ENCODE results near the gene MEF2A.
"Not testable (repeated sequence)": the region's sequence is repeated elsewhere in the genome, so short reads cannot be mapped to it uniquely, and the experiment has no call there.

The MEF2A gene

GRCh38 chr15:99729920-99730319 lies 164.1 kb downstream of the MEF2A start:
- TF ChIP-seq CTCF (IDR thresholded peaks at IDR 0.05; ENCODE audit: control extremely low read depth, extremely low read depth, low read depth, missing control alignments) = peak; percentile 57
- ChIA-PET POLR2A (no interaction called here), CTCF (interaction anchor here (1.2 to 6.5 kb wide), 5 partner anchors 11 to 458 kb away, joined by 3 to 42 read pairs (median 10); no protein-coding TSS in a partner anchor)
- no peak for DNase-seq (ENCODE audit: extremely low spot score)

GRCh38 chr15:99731336-99732123 lies 165.7 kb downstream of the MEF2A start:
- ChIA-PET POLR2A (no interaction called here), CTCF (interaction anchor here (1.0 to 12.2 kb wide), 7 partner anchors 13 to 477 kb away, joined by 3 to 83 read pairs (median 18); no protein-coding TSS in a partner anchor)
- DNase-seq (ENCODE audit: extremely low spot score) = no peak
- TF ChIP-seq CTCF (IDR thresholded peaks at IDR 0.05; ENCODE audit: control extremely low read depth, extremely low read depth, low read depth, missing control alignments) = no peak

- no peak for DNase-seq (ENCODE audit: extremely low spot score)
- no peak for TF ChIP-seq CTCF (IDR thresholded peaks at IDR 0.05; ENCODE audit: control extremely low read depth, extremely low read depth, low read depth, missing control alignments)
- ChIA-PET POLR2A (interaction anchor here (0.8 to 1.1 kb wide), 3 partner anchors 18 to 627 kb away, joined by 3 to 5 read pairs (median 3); partner anchors contain the start of genes LRRC28 and SYNM), CTCF (interaction anchor here (1.5 to 12.2 kb wide), 7 partner anchors 10 to 478 kb away, joined by 3 to 83 read pairs (median 18); no protein-coding TSS in a partner anchor)
Observed at GRCh38 chr15:99732124-99732750, 166.5 kb downstream of the MEF2A start.

- ChIA-PET POLR2A (interaction anchor here (0.6 to 1.1 kb wide), 4 partner anchors 17 to 1212 kb away, joined by 3 to 5 read pairs (median 3); partner anchors contain the start of genes LRRC28 and SYNM), CTCF (interaction anchor here (0.8 to 12.2 kb wide), 11 partner anchors 8 to 632 kb away, joined by 3 to 83 read pairs (median 5); no protein-coding TSS in a partner anchor)
- TF ChIP-seq CTCF (IDR thresholded peaks at IDR 0.05; ENCODE audit: control extremely low read depth, extremely low read depth, low read depth, missing control alignments) = no peak
- DNase-seq (ENCODE audit: extremely low spot score) = peak; percentile 30
Observed at GRCh38 chr15:99732751-99733267, 167.0 kb downstream of the MEF2A start.

GRCh38 chr15:99733268-99734039 lies 167.7 kb downstream of the MEF2A start, which contains the start of gene LYSMD4:
TSS of gene LYSMD4 (minus strand) at chr15:99733437. CDS start at chr15:99731999, 1,438 bp downstream.
- POLR2A ChIA-PET = interaction anchor here (0.6 to 1.1 kb wide), 5 partner anchors 17 to 1211 kb away, joined by 3 to 5 read pairs (median 3); partner anchors contain the start of genes LRRC28 and SYNM
- CTCF ChIA-PET = interaction anchor here (0.8 to 12.2 kb wide), 11 partner anchors 8 to 633 kb away, joined by 3 to 83 read pairs (median 5); no protein-coding TSS in a partner anchor
- peak; percentile 100 for DNase-seq (ENCODE audit: extremely low spot score)
- no peak for TF ChIP-seq CTCF (IDR thresholded peaks at IDR 0.05; ENCODE audit: control extremely low read depth, extremely low read depth, low read depth, missing control alignments)

- ChIA-PET POLR2A (interaction anchor here (0.7 kb wide), 1 partner anchor 18 kb away, joined by 3 read pairs; no protein-coding TSS in a partner anchor), CTCF (interaction anchor here (1.2 to 12.2 kb wide), 6 partner anchors 9 to 462 kb away, joined by 4 to 83 read pairs (median 20); no protein-coding TSS in a partner anchor)
Observed at GRCh38 chr15:99734040-99734291, 168.2 kb downstream of the MEF2A start.

More at GRCh38 chr15:99734040-99734291, 168.2 kb downstream of the MEF2A start:
- DNase-seq (ENCODE audit: extremely low spot score) = not testable (repeated sequence)
